HEK293 (cell line): Measurements from ENCODE around the gene FLYWCH1.

Experiments
- AEBP2 ChIP-seq: fragments of 450-650 bp; formaldehyde crosslinking; IDR thresholded peaks from 2 replicates; pipeline ENCODE4 v1.5.1; 2016; ENCODE audit warnings: missing biosample characterization, missing genetic modification characterization, borderline replicate concordance
- ATF2 ChIP-seq: fragments of 450-650 bp; formaldehyde crosslinking; IDR thresholded peaks from 2 replicates; pipeline ENCODE4 v1.5.1; 2016; ENCODE audit warnings: missing biosample characterization, missing genetic modification characterization, low read depth
- INSM2 ChIP-seq: fragments of 450-650 bp; formaldehyde crosslinking; IDR thresholded peaks from 2 replicates; pipeline ENCODE4 v1.5.1; 2016; ENCODE audit warnings: missing biosample characterization, missing genetic modification characterization
- KLF1 ChIP-seq: fragments of 450-650 bp; formaldehyde crosslinking; IDR thresholded peaks from 2 replicates; pipeline ENCODE4 v1.5.1; 2016; ENCODE audit warnings: missing biosample characterization, missing genetic modification characterization
- KLF8 ChIP-seq: fragments of 450-650 bp; formaldehyde crosslinking; IDR thresholded peaks from 2 replicates; pipeline ENCODE4 v1.5.1; 2016; ENCODE audit warnings: missing biosample characterization, missing genetic modification characterization
- MEIS1 ChIP-seq: sonication (generic); formaldehyde crosslinking; IDR thresholded peaks from 2 replicates; pipeline ENCODE4 v1.8.1; 2022; ENCODE audit warnings: missing genetic modification reagents, mild to moderate bottlenecking, borderline replicate concordance
- PBX3 ChIP-seq: sonication (generic); formaldehyde crosslinking; IDR thresholded peaks from 2 replicates; pipeline ENCODE4 v1.8.1; 2022; ENCODE audit warnings: mild to moderate bottlenecking, moderate library complexity, missing genetic modification reagents
- PRDM6 ChIP-seq: fragments of 450-650 bp; formaldehyde crosslinking; IDR thresholded peaks from 2 replicates; pipeline ENCODE4 v1.5.1; 2017; ENCODE audit warnings: missing biosample characterization, missing genetic modification characterization
- REPIN1 ChIP-seq: fragments of 450-650 bp; formaldehyde crosslinking; IDR thresholded peaks from 2 replicates; pipeline ENCODE4 v1.5.1; 2017; ENCODE audit warnings: missing biosample characterization, missing genetic modification characterization, low read depth
- SETDB1 ChIP-seq: IDR thresholded peaks from one replicate; pipeline ENCODE4 v1.6.1; 2017; ENCODE audit warnings: mild to moderate bottlenecking, low read length, moderate library complexity, mixed read lengths; ENCODE audit not compliant: insufficient read length
- YY1 ChIP-seq: fragments of 450-650 bp; formaldehyde crosslinking; IDR thresholded peaks from 2 replicates; pipeline ENCODE4 v1.5.1; 2018; ENCODE audit warnings: missing biosample characterization, missing genetic modification characterization
- YY2 ChIP-seq: fragments of 450-650 bp; formaldehyde crosslinking; IDR thresholded peaks from 2 replicates; pipeline ENCODE4 v1.5.1; 2016; ENCODE audit warnings: missing biosample characterization, missing genetic modification characterization
- ZBTB49 ChIP-seq: fragments of 450-650 bp; formaldehyde crosslinking; IDR thresholded peaks from 2 replicates; pipeline ENCODE4 v1.5.1; 2016; ENCODE audit warnings: missing biosample characterization, missing genetic modification characterization, low read depth
- ZBTB8A ChIP-seq: fragments of 450-650 bp; formaldehyde crosslinking; IDR thresholded peaks from 2 replicates; pipeline ENCODE4 v1.5.1; 2016; ENCODE audit warnings: missing biosample characterization, missing genetic modification characterization
- ZNF112 ChIP-seq: fragments of 450-650 bp; formaldehyde crosslinking; IDR thresholded peaks from 2 replicates; pipeline ENCODE4 v1.5.0; 2017; ENCODE audit warnings: missing biosample characterization, missing genetic modification characterization
- ZNF19 ChIP-seq: fragments of 450-650 bp; formaldehyde crosslinking; IDR thresholded peaks from 2 replicates; pipeline ENCODE4; 2016; ENCODE audit warnings: missing biosample characterization, missing genetic modification characterization, low read depth
- ZNF2 ChIP-seq: fragments of 450-650 bp; formaldehyde crosslinking; IDR thresholded peaks from 2 replicates; pipeline ENCODE4 v1.5.1; 2016; ENCODE audit warnings: missing biosample characterization, missing genetic modification characterization
- ZNF248 ChIP-seq: fragments of 450-650 bp; formaldehyde crosslinking; IDR thresholded peaks from 2 replicates; pipeline ENCODE4 v1.5.1; 2017; ENCODE audit warnings: missing biosample characterization, missing genetic modification characterization
- ZNF426 ChIP-seq: fragments of 450-650 bp; formaldehyde crosslinking; IDR thresholded peaks from 2 replicates; pipeline ENCODE4 v1.5.1; 2017; ENCODE audit warnings: missing biosample characterization, missing genetic modification characterization, mild to moderate bottlenecking, inconsistent platforms, moderate library complexity
- ZNF513 ChIP-seq: fragments of 450-650 bp; IDR thresholded peaks from 2 replicates; pipeline ENCODE4 v1.5.1; 2018; ENCODE audit warnings: missing biosample characterization, missing genetic modification characterization
- ZNF521 ChIP-seq: fragments of 450-650 bp; formaldehyde crosslinking; IDR thresholded peaks from 2 replicates; pipeline ENCODE4 v1.5.1; 2017; ENCODE audit warnings: missing biosample characterization, mild to moderate bottlenecking, missing genetic modification characterization
- ZNF558 ChIP-seq: fragments of 450-650 bp; formaldehyde crosslinking; IDR thresholded peaks from 2 replicates; pipeline ENCODE4 v1.5.1; 2016; ENCODE audit warnings: missing biosample characterization, missing genetic modification characterization
- ZNF596 ChIP-seq: fragments of 450-650 bp; IDR thresholded peaks from 2 replicates; pipeline ENCODE4 v1.5.0; 2018; ENCODE audit warnings: missing biosample characterization, mild to moderate bottlenecking, missing genetic modification characterization, moderate library complexity
- ZNF664 ChIP-seq: fragments of 450-650 bp; formaldehyde crosslinking; IDR thresholded peaks from 2 replicates; pipeline ENCODE4 v1.5.1; 2016; ENCODE audit warnings: missing biosample characterization, missing genetic modification characterization
- ZNF791 ChIP-seq: fragments of 450-650 bp; formaldehyde crosslinking; IDR thresholded peaks from 2 replicates; pipeline ENCODE4 v1.5.1; 2016; ENCODE audit warnings: missing biosample characterization, missing genetic modification characterization
- ZSCAN4 ChIP-seq: fragments of 450-650 bp; formaldehyde crosslinking; IDR thresholded peaks from 2 replicates; pipeline ENCODE4 v1.5.1; 2017; ENCODE audit warnings: missing biosample characterization, missing genetic modification characterization

FLYWCH1 gene

GRCh38 chr16:2969545-2970521 lies 58.1 kb downstream of the FLYWCH1 start (continued):
- TF ChIP-seq SETDB1 (no peak), ZNF112 (no peak), ZNF248 (tag by site-specific recombination) (no peak), AEBP2 (tag by site-specific recombination) (no peak), MEIS1 (CRISPR knock-in tag) (no peak), REPIN1 (tag by site-specific recombination) (no peak), ZNF513 (tag by site-specific recombination) (no peak), PBX3 (CRISPR knock-in tag) (no peak; the same call in 1 of the 2 replicates), ZNF558 (tag by site-specific recombination) (no peak), KLF8 (peak; percentile 88), ZNF664 (tag by site-specific recombination) (no peak), PRDM6 (tag by site-specific recombination) (no peak), ZNF19 (no peak), ZBTB8A (tag by site-specific recombination) (peak; percentile 91), KLF1 (tag by site-specific recombination) (peak; percentile 78), YY1 (tag by site-specific recombination) (peak; percentile 35; the same call in 1 of the 2 replicates), YY2 (tag by site-specific recombination) (peak; percentile 41; the same call in 1 of the 2 replicates), ZNF521 (tag by site-specific recombination) (no peak), ZBTB49 (tag by site-specific recombination) (no peak), ATF2 (tag by site-specific recombination) (no peak), ZSCAN4 (tag by site-specific recombination) (no peak), ZNF2 (tag by site-specific recombination) (peak; percentile 75), ZNF426 (tag by site-specific recombination) (no peak), INSM2 (tag by site-specific recombination) (no peak), ZNF791 (tag by site-specific recombination) (no peak), ZNF596 (tag by site-specific recombination) (no peak)
